K562 (cell line): ENCODE results near the gene PRKACA. TPM values are rescaled to one million over a fixed set of nuclear protein-coding genes. Genes with fewer than 3 reads are reported as not detected.
A peak's percentile ranks its signal among the peaks of the same experiment; 100 is the strongest.

Experiments
- ATAC-seq: fragments of 200-7000 bp; cut with Tn5 transposase; 3 replicates; pipeline ENCODE4 v1.9.1; 2020; ENCODE audit warnings: moderate library complexity
- BruUV-seq: library from RNA; stranded (reverse); fragments of 400-500 nt; replicated peaks from 2 replicates; lab custom pipeline; 2021; lab: Mats Ljungman, UMichigan
- CTCF ChIA-PET: fragments of 300-600 bp; formaldehyde crosslinking; extraction: SDS; loops from one replicate; lab custom pipeline; 2021; ENCODE audit warnings: low intra/inter-chr PET ratio; lab: Yijun Ruan, JAX
- POLR2A ChIA-PET: fragments of 300-600, 350-650 bp; sonication (Branson Sonifier 250); formaldehyde crosslinking; extraction: SDS; loops from one replicate; lab custom pipeline; 2021; ENCODE audit warnings: antibody characterized with exemption, inconsistent platforms; lab: Yijun Ruan, JAX
- DNase-seq, 4 experiments: peaks; one replicate each; pipeline versions ENCODE4 v3.0.0 to v3.0.0-alpha.2; 2011 to 2018; ENCODE audit warnings: low spot score in 3 of 4, mixed read lengths in 3 of 4; ENCODE audit errors: extremely low read depth in 1 of 4
- FAIRE-seq: peaks from 2 replicates; lab custom pipeline; 2011; peaks lifted over from hg19 to GRCh38; lab: Jason Lieb, UNC
- H2AFZ ChIP-seq: 2 replicates; pipeline ENCODE4 v1.6.0; 2011; ENCODE audit warnings: low read depth, low read length, control low read depth, inconsistent platforms
- H3K27ac ChIP-seq: fragments of 200-600 bp; 3 replicates; pipeline ENCODE4 v1.8.0; 2011; ENCODE audit warnings: low read depth, mild to moderate bottlenecking, control low read depth, inconsistent platforms, low read length, moderate library complexity, mixed read lengths; ENCODE audit errors: extremely low read depth
- H3K27me3 ChIP-seq, 2 experiments: fragments of 300-600 bp in 1 of 2; 2 replicates in 1 of 2; 3 replicates in 1 of 2; pipeline versions ENCODE4 v1.6.0 to v1.8.0; 2011; ENCODE audit warnings: inconsistent platforms in 2 of 2, low read length in 2 of 2, mild to moderate bottlenecking in 1 of 2, mixed read lengths in 1 of 2, moderate library complexity in 1 of 2; ENCODE audit not compliant: control insufficient read depth in 2 of 2, insufficient read depth in 2 of 2
- H3K36me3 ChIP-seq: fragments of 300-600 bp; 3 replicates; pipeline ENCODE4 v1.8.0; 2011; ENCODE audit warnings: mild to moderate bottlenecking, low read length, inconsistent platforms; ENCODE audit not compliant: control insufficient read depth, insufficient read depth
- H3K4me1 ChIP-seq, 2 experiments: fragments of 200-600 bp in 1 of 2; replicated peaks in 1 of 2; 2 replicates in 1 of 2; 3 replicates in 1 of 2; pipeline versions ENCODE4 v1.5.1 to v1.8.0; 2011; ENCODE audit warnings: inconsistent platforms in 2 of 2, low read length in 2 of 2, mild to moderate bottlenecking in 1 of 2, mixed read lengths in 1 of 2, moderate library complexity in 1 of 2; ENCODE audit not compliant: control insufficient read depth in 2 of 2, insufficient read depth in 2 of 2
- H3K4me2 ChIP-seq: 2 replicates; pipeline ENCODE4 v1.6.1; 2011; ENCODE audit warnings: low read length, control low read depth, inconsistent platforms, mixed read lengths; ENCODE audit not compliant: insufficient read depth
- H3K4me3 ChIP-seq: fragments of 200-600 bp; sonication (generic), shearing (Covaris generic); 2 replicates; pipeline ENCODE4 v1.5.1; 2016; ENCODE audit warnings: control low read depth, inconsistent platforms
- H3K79me2 ChIP-seq: fragments of 200-600 bp; 3 replicates; pipeline ENCODE4 v1.8.0; 2011; ENCODE audit warnings: low read length, inconsistent platforms; ENCODE audit not compliant: control insufficient read depth, insufficient read depth
- H3K9ac ChIP-seq, 2 experiments: 2 replicates each; pipeline versions ENCODE4 v1.6.0 to v1.6.1; 2011; ENCODE audit warnings: low read depth in 2 of 2, low read length in 2 of 2, control low read depth in 1 of 2, inconsistent platforms in 1 of 2, mild to moderate bottlenecking in 1 of 2, mixed read lengths in 1 of 2; ENCODE audit not compliant: insufficient read depth in 1 of 2
- H3K9me1 ChIP-seq: one replicate; pipeline ENCODE4 v1.6.0; 2011; ENCODE audit warnings: inconsistent platforms, mild to moderate bottlenecking, low read length, moderate library complexity; ENCODE audit not compliant: control insufficient read depth, insufficient read depth
- H3K9me3 ChIP-seq: replicated peaks from 2 replicates; pipeline ENCODE4 v1.5.1; 2011; ENCODE audit warnings: low read depth, low read length, inconsistent platforms; ENCODE audit not compliant: control insufficient read depth, insufficient read depth
- H4K20me1 ChIP-seq: replicated peaks from 2 replicates; pipeline ENCODE4 v1.6.1; 2011; ENCODE audit warnings: low read length, inconsistent platforms, mixed read lengths; ENCODE audit not compliant: control insufficient read depth, insufficient read depth
- ELF1 ChIP-seq: fragments of 200-800 bp; sonication (Bioruptor generic); IDR thresholded peaks from 2 replicates; pipeline ENCODE4 v1.6.1; 2016; ENCODE audit warnings: missing genetic modification characterization, missing compliant biosample characterization
- MAX ChIP-seq: sonication (generic); formaldehyde crosslinking; IDR thresholded peaks from 2 replicates; pipeline ENCODE4 v1.9.0; 2022; ENCODE audit warnings: mild to moderate bottlenecking, missing genetic modification reagents
- PURB ChIP-seq: sonication (generic); formaldehyde crosslinking; IDR thresholded peaks from 2 replicates; pipeline ENCODE4 v1.9.0; 2021; ENCODE audit warnings: low read depth, mild to moderate bottlenecking, missing genetic modification reagents
- RBM14 ChIP-seq: fragments of 200-400 bp; formaldehyde crosslinking; IDR thresholded peaks from 2 replicates; pipeline ENCODE4 v1.6.1; 2018; ENCODE audit warnings: low read depth, mild to moderate bottlenecking, low read length, moderate library complexity, borderline replicate concordance; ENCODE audit not compliant: insufficient read depth
- TFAP4 ChIP-seq: sonication (generic); formaldehyde crosslinking; IDR thresholded peaks from 2 replicates; pipeline ENCODE4 v1.8.0; 2022; ENCODE audit warnings: missing genetic modification reagents, mild to moderate bottlenecking, moderate library complexity, borderline replicate concordance
- WGBS: fragments of 100-300 bp; shearing (Covaris generic); methylation state at CpG from one replicate; pipeline ENCODE4 v1.1.6; 2016; ENCODE audit warnings: low coverage, mixed read lengths; ENCODE audit not compliant: insufficient coverage; ENCODE audit errors: missing lambda C conversion rate; 5-methylcytosine and 5-hydroxymethylcytosine counted together
- in situ Hi-C: fragments of 300-500 bp; cut with MboI; formaldehyde crosslinking; loops from 4 replicates; pipeline ENCODE4 v1.15.0; 2018; ENCODE audit warnings: inconsistent platforms, mixed read lengths
- intact Hi-C: fragments of 100-400 bp; cut with micrococcal nuclease; formaldehyde crosslinking; loops from 2 replicates; pipeline ENCODE4 v1.14.2; 2022
- polyA plus RNA-seq, 8 experiments: library from polyadenylated mRNA; depleted of rRNA in 4 of 8; stranded (reverse) in 5 of 8; unstranded in 3 of 8; fragments of >200 nt; fragmentation: Nextera tagmentation in 2 of 8; fragmentation: Illumina TruSeq in 1 of 8; extraction: Ambion mirVana in 2 of 8; extraction: Trizol in 1 of 8; gene quantifications; 2 replicates each; pipeline versions ENCODE4 v1.2.1 to v1.2.3, GENCODE V29; 2011 to 2014; ENCODE audit warnings: inconsistent platforms in 1 of 8, missing spikeins in 1 of 8
- total RNA-seq, 7 experiments: library from RNA; depleted of rRNA in 6 of 7; stranded (reverse); fragments of >200 nt in 6 of 7; fragmentation: Illumina TruSeq in 2 of 7; extraction: Trizol in 2 of 7; gene quantifications; 2 replicates each; pipeline versions ENCODE4 v1.2.1 to v1.2.3, GENCODE V29; 2011 to 2021; ENCODE audit warnings: low replicate concordance in 1 of 7

The PRKACA gene
- total and polyA plus RNA-seq, 9 of the 15 experiments (the other 6 are each of a cell fraction or from before 2014, with no cell fraction given): 1.2 to 63.1 (median 13.0) TPM

GRCh38 chr19:14103310-14103709, 14.3 kb downstream of the PRKACA start:
- Histone ChIP-seq H3K9me3 (no peaks in the 10 kb centered on the region), H3K4me1 (peaks cover 0 to 3% of the 10 kb centered on the region in 2 experiments; a peak in 1 of 5 replicates)
- intact Hi-C loops: no loop called here
- no peak for TF ChIP-seq ELF1 (tag)
- TF ChIP-seq TFAP4 (CRISPR knock-in tag): 0 out of 2 replicates have a peak, but pooled peaks have one; percentile 35
- 0 out of 2 replicates have a peak, but pooled peaks have one; percentile 20 for TF ChIP-seq MAX (CRISPR knock-in tag)
- TF ChIP-seq, all 486 proteins: peak for 2
- no peak overlapping the region for H3K27ac ChIP-seq
- H3K4me3 ChIP-seq: no peak overlapping the region
- H3K36me3 ChIP-seq: peaks cover 32% of the 10 kb centered on the region; the same call in 2 of the 3 replicates
- POLR2A ChIA-PET: no interaction called here
- H3K9ac ChIP-seq: no peak overlapping the region
- FAIRE-seq (no peak), ATAC-seq (peak; percentile 48; the same call in 2 of the 3 replicates), DNase-seq (no peak)
- no peaks in the 10 kb centered on the region for H3K27me3 ChIP-seq
- in situ Hi-C loops: no loop called here
- H2AFZ ChIP-seq: no peak overlapping the region
- WGBS: 100% methylated on average over 1 of the region's 1 CpG
- BruUV-seq: no TSS peak
- CTCF ChIA-PET: no interaction called here
- H3K79me2 ChIP-seq: no peaks in the 10 kb centered on the region
- H3K4me2 ChIP-seq: no peak overlapping the region
- no peaks in the 10 kb centered on the region for H4K20me1 ChIP-seq
- H3K9me1 ChIP-seq: no peaks in the 10 kb centered on the region

GRCh38 chr19:14102756-14103155, 14.8 kb downstream of the PRKACA start:
- peaks cover 0 to 2% of the 10 kb centered on the region in 2 experiments; a peak in 1 of 5 replicates for H3K4me1 ChIP-seq
- no peaks in the 10 kb centered on the region for H3K79me2 ChIP-seq
- ChIA-PET CTCF (no interaction called here), POLR2A (no interaction called here)
- H3K27me3 ChIP-seq: no peaks in the 10 kb centered on the region
- no peak overlapping the region for H3K27ac ChIP-seq
- no peak overlapping the region for H2AFZ ChIP-seq
- peaks cover 32% of the 10 kb centered on the region; the same call in 2 of the 3 replicates for H3K36me3 ChIP-seq
- in situ Hi-C loops (no loop called here), intact Hi-C loops (no loop called here)
- BruUV-seq: no TSS peak
- ATAC-seq (no peak), DNase-seq (no peak), FAIRE-seq (no peak)
- no peak for TF ChIP-seq RBM14
- no peak for TF ChIP-seq PURB (CRISPR knock-in tag)
- H3K9me1 ChIP-seq: no peaks in the 10 kb centered on the region
- H3K4me2 ChIP-seq: no peak overlapping the region
- no peak overlapping the region for H3K4me3 ChIP-seq
- WGBS: 86% methylated on average over 10 of the region's 10 CpGs
- no peak overlapping the region for H3K9ac ChIP-seq
- H4K20me1 ChIP-seq: no peaks in the 10 kb centered on the region
- no peaks in the 10 kb centered on the region for H3K9me3 ChIP-seq
